Measurements from ENCODE around the gene BST1. TPM values are rescaled to one million over a fixed set of nuclear protein-coding genes. Genes with fewer than 3 reads are reported as not detected.

Gene BST1
- total RNA-seq, 1 experiment from 2014 or later: 3.0 TPM

GRCh38 chr4:15668566-15669435 lies 34.1 kb upstream of the BST1 start:
- no peak for ATAC-seq
- H3K9me3 ChIP-seq (ENCODE audit: control insufficient read depth, insufficient read depth, low read depth, low read length): no peaks in the 10 kb centered on the region
- no peak overlapping the region for H3K4me3 ChIP-seq (ENCODE audit: low read depth in 2 of 2, low read length in 2 of 2)
- ChIA-PET POLR2A (no interaction called here), CTCF (no interaction called here)
- in situ Hi-C loops (cut with HindIII; ENCODE audit: low pct_unique_long_range_greater_than_20kb, low sequenced_read_pairs) (no loop called here), intact Hi-C loops (cut with micrococcal nuclease; ENCODE audit: unreplicated experiment) (no loop called here)
- no peak overlapping the region for H3K27ac ChIP-seq (ENCODE audit: low read length)
- H3K4me1 ChIP-seq (ENCODE audit: control insufficient read depth, insufficient read depth, low read length): no peaks in the 10 kb centered on the region
- TF ChIP-seq REST (IDR thresholded peaks at IDR 0.05; ENCODE audit: insufficient read depth in 1 of 2, low read depth in 2 of 2, low read length in 1 of 2) (no peak), POLR2AphosphoS5 (IDR thresholded peaks at IDR 0.05; ENCODE audit: low read depth, low read length) (no peak), TCF7L2 (IDR thresholded peaks at IDR 0.05; ENCODE audit: low read depth, low read length) (no peak), CTCF (IDR thresholded peaks at IDR 0.05) (no peak)
- no peak for DNase-seq (ENCODE audit: low read depth, low spot score)
- no peaks in the 10 kb centered on the region; the same call in 1 of the 2 replicates for H3K36me3 ChIP-seq (ENCODE audit: control insufficient read depth, insufficient read depth, low read length)
- no peaks in the 10 kb centered on the region for H3K27me3 ChIP-seq (ENCODE audit: control insufficient read depth, insufficient read depth, low read length)
- BruUV-seq (replicated peaks): no TSS peak

- no peak for TF ChIP-seq REST (IDR thresholded peaks at IDR 0.05; ENCODE audit: insufficient read depth in 1 of 2, low read depth in 2 of 2, low read length in 1 of 2)
- no TSS peak for BruUV-seq (replicated peaks)
- DNase-seq (ENCODE audit: low read depth, low spot score) (no peak), ATAC-seq (no peak)
- no peak overlapping the region for H3K4me3 ChIP-seq (ENCODE audit: low read depth in 2 of 2, low read length in 2 of 2)
- H3K36me3 ChIP-seq (ENCODE audit: control insufficient read depth, insufficient read depth, low read length): no peaks in the 10 kb centered on the region; the same call in 1 of the 2 replicates
- no peaks in the 10 kb centered on the region for H3K9me3 ChIP-seq (ENCODE audit: control insufficient read depth, insufficient read depth, low read depth, low read length)
- H3K4me1 ChIP-seq (ENCODE audit: control insufficient read depth, insufficient read depth, low read length): no peaks in the 10 kb centered on the region
- in situ Hi-C loops (cut with HindIII; ENCODE audit: low pct_unique_long_range_greater_than_20kb, low sequenced_read_pairs): no loop called here
- CTCF ChIA-PET: no interaction called here
- no peaks in the 10 kb centered on the region for H3K27me3 ChIP-seq (ENCODE audit: control insufficient read depth, insufficient read depth, low read length)
- no peak overlapping the region for H3K27ac ChIP-seq (ENCODE audit: low read length)
- POLR2A ChIA-PET: interaction anchor here (0.7 kb wide), 1 partner anchor 8 kb away, joined by 5 read pairs; no protein-coding TSS in a partner anchor
- intact Hi-C loops (cut with micrococcal nuclease; ENCODE audit: unreplicated experiment): no loop called here
Observed at GRCh38 chr4:15670576-15670975, 32.3 kb upstream of the BST1 start.
